Memory B cell (primary cell): Measurements from ENCODE around the gene ARL2BP.

Source experiments
- ATAC-seq: fragments of 150-1000 bp; cut with Tn5 transposase; 2 replicates; pipeline ENCODE4 v1.10.0; 2021; ENCODE audit warnings: low read depth, mild to moderate bottlenecking, moderate library complexity
- DNase-seq, 2 donors: peaks; one replicate each; pipeline ENCODE4 v3.0.0; 2022; ENCODE audit warnings: low spot score in 2 of 2
- H3K27ac Mint-ChIP-seq: one replicate; pipeline ENCODE4 v1.8.0; 2022; ENCODE audit warnings: mild to moderate bottlenecking, moderate library complexity, mixed read lengths
- H3K27me3 Mint-ChIP-seq: one replicate; pipeline ENCODE4 v1.8.0; 2022; ENCODE audit warnings: mixed read lengths
- H3K36me3 Mint-ChIP-seq: one replicate; pipeline ENCODE4 v1.8.0; 2022; ENCODE audit warnings: mild to moderate bottlenecking, mixed read lengths
- H3K4me1 Mint-ChIP-seq: one replicate; pipeline ENCODE4 v1.8.0; 2022; ENCODE audit warnings: mixed read lengths
- H3K4me3 Mint-ChIP-seq: one replicate; pipeline ENCODE4 v1.8.0; 2022; ENCODE audit warnings: mild to moderate bottlenecking, moderate library complexity, mixed read lengths
- H3K9me3 Mint-ChIP-seq: one replicate; pipeline ENCODE4 v1.8.0; 2022; ENCODE audit warnings: mixed read lengths

The ARL2BP gene

GRCh38 chr16:57299009-57299718 is 54.1 kb downstream of the ARL2BP start:
- no peak for DNase-seq
- H3K4me3 Mint-ChIP-seq, result no peak overlapping the region
- peak; percentile 37 for ATAC-seq
- H3K36me3 Mint-ChIP-seq, result no peaks in the 10 kb centered on the region
- H3K27me3 Mint-ChIP-seq, result no peaks in the 10 kb centered on the region
- no peak overlapping the region for H3K27ac Mint-ChIP-seq
- H3K4me1 Mint-ChIP-seq, result peaks cover 14% of the 10 kb centered on the region
- H3K9me3 Mint-ChIP-seq, result no peaks in the 10 kb centered on the region

GRCh38 chr16:57299719-57300386 is 54.8 kb downstream of the ARL2BP start:
- DNase-seq, result peak; percentile 79 to 82
- H3K36me3 Mint-ChIP-seq, result no peaks in the 10 kb centered on the region
- no peak overlapping the region for H3K27ac Mint-ChIP-seq
- no peaks in the 10 kb centered on the region for H3K27me3 Mint-ChIP-seq
- H3K4me3 Mint-ChIP-seq, result no peak overlapping the region
- ATAC-seq, result peak; percentile 51
- peaks cover 17% of the 10 kb centered on the region for H3K4me1 Mint-ChIP-seq
- no peaks in the 10 kb centered on the region for H3K9me3 Mint-ChIP-seq

- no peaks in the 10 kb centered on the region for H3K27me3 Mint-ChIP-seq
- ATAC-seq, result peak; percentile 80
- H3K36me3 Mint-ChIP-seq, result no peaks in the 10 kb centered on the region
- no peak overlapping the region for H3K4me3 Mint-ChIP-seq
- no peak overlapping the region for H3K27ac Mint-ChIP-seq
- peak; percentile 100 for DNase-seq
- no peaks in the 10 kb centered on the region for H3K9me3 Mint-ChIP-seq
- H3K4me1 Mint-ChIP-seq, result peaks cover 17% of the 10 kb centered on the region
Measured at GRCh38 chr16:57300387-57301125, 55.5 kb downstream of the ARL2BP start.

- Mint-ChIP-seq H3K9me3 (no peaks in the 10 kb centered on the region), H3K4me3 (no peak overlapping the region), H3K27me3 (no peaks in the 10 kb centered on the region), H3K27ac (no peak overlapping the region), H3K36me3 (no peaks in the 10 kb centered on the region), H3K4me1 (peaks cover 17% of the 10 kb centered on the region)
- ATAC-seq, result no peak
- DNase-seq, result no peak
Measured at GRCh38 chr16:57301126-57301817, 56.2 kb downstream of the ARL2BP start.
